RWPE2 (cell line): Measurements from ENCODE around the gene RAE1.
A peak's percentile ranks its signal among the peaks of the same experiment; 100 is the strongest.

Source experiments
- ATAC-seq: fragments of 200-7000 bp; cut with Tn5 transposase; 3 replicates; pipeline ENCODE4 v1.9.1; 2021; ENCODE audit warnings: low read depth
- DNase-seq: peaks from one replicate; pipeline ENCODE4 v3.0.0-alpha.2; 2020; ENCODE audit warnings: low spot score
- H3K27ac ChIP-seq: fragments of 450-650 bp; 2 replicates; pipeline ENCODE4 v1.5.1; 2017; ENCODE audit warnings: mild to moderate bottlenecking; ENCODE audit not compliant: poor library complexity, severe bottlenecking
- H3K27me3 ChIP-seq: fragments of 250-450 bp; sonication (Bioruptor Pico); 2 replicates; pipeline ENCODE4 v1.5.1; 2021; ENCODE audit warnings: mild to moderate bottlenecking, moderate library complexity; ENCODE audit not compliant: insufficient read depth, poor library complexity, severe bottlenecking
- H3K36me3 ChIP-seq: fragments of 250-450 bp; sonication (Bioruptor Pico); 2 replicates; pipeline ENCODE4 v1.5.1; 2020; ENCODE audit warnings: low read depth, mild to moderate bottlenecking, moderate library complexity
- H3K4me1 ChIP-seq: fragments of 250-450 bp; sonication (Bioruptor Pico); 2 replicates; pipeline ENCODE4 v1.5.1; 2021; ENCODE audit warnings: mild to moderate bottlenecking, moderate library complexity; ENCODE audit not compliant: insufficient read depth, poor library complexity, severe bottlenecking
- H3K4me3 ChIP-seq: fragments of 250-450 bp; sonication (Bioruptor Pico); 2 replicates; pipeline ENCODE4 v1.5.1; 2021; ENCODE audit warnings: mild to moderate bottlenecking, moderate library complexity; ENCODE audit not compliant: severe bottlenecking
- H3K9me3 ChIP-seq: fragments of 250-450 bp; sonication (Bioruptor Pico); 2 replicates; pipeline ENCODE4 v1.5.1; 2021; ENCODE audit warnings: mild to moderate bottlenecking, moderate library complexity; ENCODE audit not compliant: severe bottlenecking
- CTCF ChIP-seq: fragments of 450-650 bp; IDR thresholded peaks from one replicate; pipeline ENCODE4 v1.5.1; 2017; ENCODE audit warnings: mild to moderate bottlenecking, moderate library complexity; ENCODE audit not compliant: poor library complexity, severe bottlenecking

Gene RAE1

GRCh38 chr20:57370316-57370715, 19.3 kb downstream of the RAE1 start:
- TF ChIP-seq CTCF, result no peak
- peaks cover 99% of the 10 kb centered on the region for H3K36me3 ChIP-seq
- H3K27me3 ChIP-seq, result no peaks in the 10 kb centered on the region

GRCh38 chr20:57371363-57371762, 20.3 kb downstream of the RAE1 start:
- DNase-seq, result no peak
- no peaks in the 10 kb centered on the region for H3K27me3 ChIP-seq
- H3K4me1 ChIP-seq, result no peaks in the 10 kb centered on the region
- no peak overlapping the region for H3K27ac ChIP-seq
- no peak for TF ChIP-seq CTCF
- no peak overlapping the region for H3K4me3 ChIP-seq
- ATAC-seq, result no peak
- peaks cover 99% of the 10 kb centered on the region for H3K36me3 ChIP-seq
- H3K9me3 ChIP-seq, result no peaks in the 10 kb centered on the region

More at GRCh38 chr20:57370316-57370715, 19.3 kb downstream of the RAE1 start:
- ATAC-seq, result no peak
- Histone ChIP-seq H3K9me3 (no peaks in the 10 kb centered on the region), H3K4me3 (no peak overlapping the region), H3K4me1 (no peaks in the 10 kb centered on the region), H3K27ac (no peak overlapping the region)
- peak; percentile 74 for DNase-seq

GRCh38 chr20:57372157-57372556, 21.1 kb downstream of the RAE1 start:
- no peaks in the 10 kb centered on the region for H3K4me1 ChIP-seq
- no peak overlapping the region for H3K4me3 ChIP-seq
- ATAC-seq (no peak), DNase-seq (peak; percentile 71)
- no peak overlapping the region for H3K27ac ChIP-seq
- H3K36me3 ChIP-seq, result peaks cover 99% of the 10 kb centered on the region
- no peaks in the 10 kb centered on the region for H3K9me3 ChIP-seq
- no peak for TF ChIP-seq CTCF
- H3K27me3 ChIP-seq, result no peaks in the 10 kb centered on the region

- DNase-seq, result peak; percentile 76
- H3K4me1 ChIP-seq, result no peaks in the 10 kb centered on the region
- H3K36me3 ChIP-seq, result peaks cover 99% of the 10 kb centered on the region
- no peaks in the 10 kb centered on the region for H3K27me3 ChIP-seq
- H3K27ac ChIP-seq, result no peak overlapping the region
- TF ChIP-seq CTCF, result no peak
- H3K9me3 ChIP-seq, result no peaks in the 10 kb centered on the region
- ATAC-seq, result peak; percentile 19; the same call in 1 of the 3 replicates
- no peak overlapping the region for H3K4me3 ChIP-seq
Measured at GRCh38 chr20:57372581-57373350, 21.7 kb downstream of the RAE1 start.

- Histone ChIP-seq H3K27me3 (no peaks in the 10 kb centered on the region), H3K27ac (no peak overlapping the region), H3K4me3 (no peak overlapping the region), H3K9me3 (no peaks in the 10 kb centered on the region), H3K36me3 (peaks cover 95% of the 10 kb centered on the region), H3K4me1 (no peaks in the 10 kb centered on the region)
- DNase-seq, result peak; percentile 54
- TF ChIP-seq CTCF, result no peak
- ATAC-seq, result no peak
Measured at GRCh38 chr20:57374343-57374930, 23.4 kb downstream of the RAE1 start.
